ENCODE data around the gene S100Z.
"Not testable (repeated sequence)": the region's sequence is repeated elsewhere in the genome, so short reads cannot be mapped to it uniquely, and the experiment has no call there.

S100Z gene

GRCh38 chr5:76867827-76868693, 18.2 kb downstream of the S100Z start:
- peak; percentile 69 for DNase-seq (ENCODE audit: low spot score)

GRCh38 chr5:76870046-76870445, 20.2 kb downstream of the S100Z start:
- no peak for DNase-seq (ENCODE audit: low spot score)

- no peak for DNase-seq (ENCODE audit: low spot score)
Measured at GRCh38 chr5:76874088-76874581, 24.3 kb downstream of the S100Z start.

GRCh38 chr5:76888733-76889300, 39.0 kb downstream of the S100Z start:
- no peak for DNase-seq (ENCODE audit: low spot score)

DNA sequence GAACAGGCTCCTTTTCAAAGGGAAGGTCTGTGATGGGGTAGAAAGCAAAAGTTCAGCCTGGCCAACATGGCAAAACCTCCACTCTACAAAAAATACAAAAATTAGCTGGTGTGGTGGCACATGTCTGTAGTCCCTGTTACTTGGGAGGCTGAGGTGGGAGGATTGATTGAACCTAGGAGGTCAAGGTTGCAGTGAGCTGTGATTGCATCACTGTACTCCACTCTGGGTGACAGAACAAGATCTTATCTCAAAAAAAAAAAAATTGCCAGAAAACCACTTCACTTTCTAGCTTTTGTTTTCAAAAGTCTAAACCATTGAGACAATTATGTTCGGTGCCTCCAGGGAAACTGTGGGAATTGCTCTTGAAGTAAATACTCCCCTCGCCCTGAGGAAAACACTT, 43.5 kb downstream of the S100Z start:
- DNase-seq (ENCODE audit: low spot score): no peak

DNA sequence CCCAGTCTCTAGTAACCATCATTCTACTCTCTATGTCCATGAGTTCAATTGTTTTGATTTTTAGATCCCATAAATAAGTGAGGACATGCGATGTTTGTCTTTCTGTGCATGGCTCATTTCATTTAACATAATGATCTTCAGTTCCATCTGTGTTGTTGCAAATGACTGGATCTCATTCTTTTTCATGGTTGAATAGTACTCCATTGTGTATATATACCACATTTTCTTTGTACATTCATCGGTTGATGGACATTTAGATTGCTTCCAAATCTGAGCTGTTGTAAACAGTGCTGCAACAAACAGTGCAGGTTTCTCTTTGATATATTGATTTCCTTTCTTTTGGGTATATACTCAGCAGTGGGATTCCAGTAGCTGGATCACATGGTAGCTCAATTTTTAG, 46.4 kb downstream of the S100Z start:
- no peak for DNase-seq (ENCODE audit: low spot score)

GRCh38 chr5:76901522-76901921, 51.7 kb downstream of the S100Z start:
- DNase-seq (ENCODE audit: low spot score): no peak

DNA sequence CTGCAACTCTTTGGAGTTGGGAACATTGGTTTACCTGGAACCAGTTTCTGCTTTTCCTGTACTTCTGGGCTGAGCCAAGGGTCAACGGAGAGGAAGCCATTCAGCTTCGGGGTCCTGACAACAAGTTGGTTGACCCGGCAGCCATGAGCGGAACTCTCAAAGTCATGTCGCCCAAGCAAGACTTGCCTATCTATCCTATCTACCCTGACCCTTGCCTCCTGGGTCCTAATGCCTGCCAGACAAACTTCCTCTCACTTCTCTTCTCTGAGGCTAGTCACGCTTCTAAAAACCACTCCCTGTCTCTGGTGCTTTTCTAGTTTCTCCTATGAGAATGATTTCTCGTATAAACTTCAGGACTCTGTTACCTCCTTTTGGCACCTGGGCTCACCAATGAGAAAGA, 58.4 kb downstream of the S100Z start:
- no peak for DNase-seq (ENCODE audit: low spot score)

DNA sequence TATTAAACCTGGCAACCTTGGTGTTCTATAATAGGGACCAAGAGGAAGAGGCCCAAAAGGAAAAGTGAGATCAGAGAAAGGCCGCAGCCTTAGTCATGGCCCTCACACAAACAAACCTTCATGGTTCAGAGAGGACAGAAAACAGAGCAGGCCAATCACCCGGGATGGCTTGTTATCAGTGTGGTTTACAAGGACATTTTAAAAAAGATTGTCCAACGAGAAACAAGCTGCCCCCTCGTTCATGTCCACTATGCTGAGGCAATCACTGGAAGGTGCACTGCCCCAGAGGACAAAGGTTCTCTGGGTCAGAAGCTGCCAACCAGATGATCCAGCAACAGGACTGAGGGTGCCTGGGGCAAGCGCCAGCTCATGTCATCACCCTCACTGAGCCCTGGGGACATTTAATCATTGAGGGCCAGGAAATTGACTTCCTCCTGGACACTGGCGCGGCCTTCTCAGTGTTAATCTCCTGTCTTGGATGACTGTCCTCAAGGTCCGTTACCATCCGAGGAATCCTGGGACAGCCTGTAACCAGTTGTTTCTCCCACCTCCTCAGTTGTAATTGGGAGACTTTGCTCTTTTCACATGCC, 60.6 kb downstream of the S100Z start:
- DNase-seq (ENCODE audit: low spot score): not testable (repeated sequence)

GRCh38 chr5:76914671-76915070, 64.9 kb downstream of the S100Z start:
- not testable (repeated sequence) for DNase-seq (ENCODE audit: low spot score)

- DNase-seq (ENCODE audit: low spot score): no peak
Measured at GRCh38 chr5:76918539-76918938, 68.7 kb downstream of the S100Z start.

GRCh38 chr5:76920491-76920890, 70.7 kb downstream of the S100Z start:
- DNase-seq (ENCODE audit: low spot score): no peak

DNA sequence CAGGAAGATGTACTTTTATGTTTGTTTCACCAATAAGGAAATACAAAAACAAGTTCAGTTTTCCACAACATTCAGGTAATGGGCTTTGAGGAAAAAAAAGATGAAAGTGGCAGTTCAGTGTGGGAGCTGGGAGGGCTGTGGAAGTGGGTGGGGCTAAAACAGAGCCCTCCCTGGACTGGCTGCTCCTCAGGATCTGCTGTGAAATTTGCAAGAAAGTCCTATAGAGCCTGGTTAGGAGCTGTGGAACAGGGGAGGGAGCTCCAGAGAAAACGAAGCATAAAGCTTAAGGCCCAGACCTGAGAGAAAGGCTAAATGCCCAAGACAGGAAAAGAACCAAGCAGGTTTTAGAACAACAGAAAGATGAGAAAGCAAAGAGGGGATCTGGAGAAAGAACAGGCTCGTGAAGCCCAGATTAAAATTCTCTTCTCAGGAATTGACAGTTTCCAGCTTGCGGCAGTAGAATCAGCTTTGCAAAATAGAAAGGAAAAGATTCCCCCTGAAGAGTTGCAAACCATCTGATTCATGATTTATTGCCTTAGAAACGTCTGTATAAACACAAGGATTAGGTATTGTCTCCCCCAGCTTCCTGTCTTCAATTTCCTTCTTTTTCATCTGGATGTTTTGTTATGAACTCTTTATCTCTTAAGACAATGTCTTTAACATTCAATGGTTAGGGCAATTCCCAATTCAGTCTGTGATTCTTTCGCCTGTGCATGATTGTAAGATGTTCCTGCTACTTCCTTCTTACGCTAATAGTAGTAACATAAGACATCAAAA, 76.7 kb downstream of the S100Z start:
- DNase-seq (ENCODE audit: low spot score): no peak

GRCh38 chr5:76927961-76928360, 78.1 kb downstream of the S100Z start:
- DNase-seq (ENCODE audit: low spot score): no peak

GRCh38 chr5:76930083-76930482, 80.3 kb downstream of the S100Z start:
- DNase-seq (ENCODE audit: low spot score): no peak

GRCh38 chr5:76938177-76938576, 88.4 kb downstream of the S100Z start:
- no peak for DNase-seq (ENCODE audit: low spot score)

- DNase-seq (ENCODE audit: low spot score): no peak
Measured at GRCh38 chr5:76941000-76941399, 91.2 kb downstream of the S100Z start.

DNA sequence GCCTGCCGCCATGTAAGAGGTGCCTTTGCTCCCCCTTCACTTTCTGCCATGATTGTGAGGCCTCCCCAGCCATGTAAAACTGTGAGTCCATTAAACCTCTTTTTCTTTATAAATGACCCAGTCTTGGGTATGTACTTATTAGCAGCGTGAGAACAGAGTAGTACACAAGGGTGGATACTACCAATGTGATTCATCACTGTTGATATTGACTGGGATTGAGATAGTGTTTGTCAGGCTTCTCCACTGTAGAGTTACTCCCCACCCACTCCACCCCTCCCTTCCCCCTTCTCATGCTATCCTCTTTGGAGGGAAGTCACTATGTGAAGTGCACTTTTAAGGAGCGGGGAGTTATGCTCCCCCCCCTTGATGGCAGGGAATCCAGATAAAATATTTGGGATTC, 91.6 kb downstream of the S100Z start:
- no peak for DNase-seq (ENCODE audit: low spot score)

GRCh38 chr5:76942581-76942980, 92.8 kb downstream of the S100Z start:
- DNase-seq (ENCODE audit: low spot score): no peak

GRCh38 chr5:76943006-76943405, 93.2 kb downstream of the S100Z start:
- no peak for DNase-seq (ENCODE audit: low spot score)

DNA sequence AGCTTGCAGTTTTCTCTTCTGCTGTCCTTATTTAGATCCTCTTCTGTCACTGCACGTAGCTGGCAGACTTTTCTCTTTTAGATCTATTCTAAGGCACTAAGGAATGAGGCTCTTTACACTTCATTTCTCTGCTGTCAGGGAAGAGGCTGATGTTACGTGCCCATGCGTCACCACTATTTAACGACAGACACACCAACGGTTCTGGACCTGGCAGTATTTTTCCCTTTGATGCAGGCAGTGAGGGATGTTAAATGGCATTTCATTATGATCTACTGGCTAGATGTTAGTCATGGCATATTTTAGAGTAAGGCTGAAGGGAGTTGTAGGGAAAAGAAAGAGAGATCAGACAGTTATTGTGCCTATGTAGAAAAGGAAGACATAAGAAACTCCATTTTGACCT, 94.8 kb downstream of the S100Z start:
- no peak for DNase-seq (ENCODE audit: low spot score)

- DNase-seq (ENCODE audit: low spot score): not testable (repeated sequence)
Measured at GRCh38 chr5:76945238-76945637, 95.4 kb downstream of the S100Z start.

Data from SK-N-DZ (cell line).